HG02678 (cell line): Measurements from ENCODE around the gene FAM50B.
"Not testable (repeated sequence)": the region's sequence is repeated elsewhere in the genome, so short reads cannot be mapped to it uniquely, and the experiment has no call there.

Source experiments
- ATAC-seq: cut with Tn5 transposase; IDR thresholded peaks from one replicate; pipeline ENCODE4 v1.9.1; 2021; ENCODE audit warnings: mild to moderate bottlenecking, moderate library complexity; ENCODE audit not compliant: unreplicated experiment

FAM50B gene

GRCh38 chr6:3847521-3847920, 1.7 kb upstream of the FAM50B start:
- ATAC-seq = no peak

- ATAC-seq = no peak
Observed at GRCh38 chr6:3848380-3848779, 793 bp upstream of the FAM50B start.

GRCh38 chr6:3849681-3850450, 693 bp downstream of the FAM50B start:
- no peak for ATAC-seq

- ATAC-seq = no peak
Observed at GRCh38 chr6:3850451-3851203, 1.5 kb downstream of the FAM50B start.

GRCh38 chr6:3851839-3852238, 2.7 kb downstream of the FAM50B start:
- no peak for ATAC-seq

- no peak for ATAC-seq
Observed at GRCh38 chr6:3852391-3852790, 3.2 kb downstream of the FAM50B start.

GRCh38 chr6:3855866-3856265, 6.7 kb downstream of the FAM50B start:
- no peak for ATAC-seq

- no peak for ATAC-seq
Observed at GRCh38 chr6:3856576-3856975, 7.4 kb downstream of the FAM50B start.

GRCh38 chr6:3857468-3858456, 8.6 kb downstream of the FAM50B start:
- no peak for ATAC-seq

GRCh38 chr6:3859878-3860552, 10.8 kb downstream of the FAM50B start:
- ATAC-seq = no peak

- ATAC-seq = no peak
Observed at GRCh38 chr6:3861424-3861823, 12.3 kb downstream of the FAM50B start.

GRCh38 chr6:3862038-3862437, 12.9 kb downstream of the FAM50B start:
- no peak for ATAC-seq

GRCh38 chr6:3863322-3863721, 14.1 kb downstream of the FAM50B start:
- ATAC-seq = not testable (repeated sequence)

GRCh38 chr6:3865463-3865862, 16.3 kb downstream of the FAM50B start:
- ATAC-seq = no peak

GRCh38 chr6:3867641-3868502, 18.7 kb downstream of the FAM50B start:
- no peak for ATAC-seq

GRCh38 chr6:3868544-3868943, 19.4 kb downstream of the FAM50B start:
- no peak for ATAC-seq

- ATAC-seq = no peak
Observed at GRCh38 chr6:3869284-3869631, 20.1 kb downstream of the FAM50B start.

GRCh38 chr6:3869632-3870527, 20.7 kb downstream of the FAM50B start:
- ATAC-seq = peak; percentile 59

GRCh38 chr6:3870528-3870925, 21.4 kb downstream of the FAM50B start:
- no peak for ATAC-seq
